SK-N-SH treated with all-trans-retinoic acid at 6 μM for 48 hours (cell line): Measurements from ENCODE around the gene ELAC2.

ENCODE experiments used
- ATAC-seq: fragments of 200-7000 bp; cut with Tn5 transposase; 3 replicates; pipeline ENCODE4 v1.9.1; 2020; ENCODE audit warnings: mild to moderate bottlenecking, moderate library complexity
- ARNTL ChIP-seq: fragments of 450-650 bp; formaldehyde crosslinking; IDR thresholded peaks from 2 replicates; pipeline ENCODE4 v1.5.0; 2020; ENCODE audit warnings: low read depth, mild to moderate bottlenecking, moderate library complexity, borderline replicate concordance
- BACH2 ChIP-seq: fragments of 250-450 bp; sonication (Bioruptor Pico); IDR thresholded peaks from 2 replicates; pipeline ENCODE4 v1.9.0; 2021; ENCODE audit warnings: mild to moderate bottlenecking, borderline replicate concordance
- CREB5 ChIP-seq: fragments of 250-450 bp; sonication (Bioruptor Pico); IDR thresholded peaks from 2 replicates; pipeline ENCODE4 v1.5.1; 2020; ENCODE audit warnings: low read depth, mild to moderate bottlenecking, moderate library complexity
- CSDC2 ChIP-seq: fragments of 250-450 bp; sonication (Bioruptor Pico); IDR thresholded peaks from 2 replicates; pipeline ENCODE4 v1.5.0; 2020; ENCODE audit warnings: mild to moderate bottlenecking, moderate library complexity
- ESRRG ChIP-seq: fragments of 250-450 bp; sonication (Bioruptor Pico); IDR thresholded peaks from 2 replicates; pipeline ENCODE4 v1.6.1; 2021; ENCODE audit warnings: mild to moderate bottlenecking
- GLIS3 ChIP-seq: fragments of 250-450 bp; sonication (Bioruptor Pico); IDR thresholded peaks from 2 replicates; pipeline ENCODE4 v1.5.0; 2020; ENCODE audit warnings: mild to moderate bottlenecking, moderate library complexity
- ISL1 ChIP-seq: fragments of 250-450 bp; sonication (Bioruptor Pico); IDR thresholded peaks from 2 replicates; pipeline ENCODE4 v2.1.2; 2022; ENCODE audit warnings: mild to moderate bottlenecking, moderate library complexity
- OSR1 ChIP-seq: fragments of 250-450 bp; sonication (Bioruptor Pico); IDR thresholded peaks from 2 replicates; pipeline ENCODE4 v1.8.0; 2022; ENCODE audit warnings: moderate library complexity, mild to moderate bottlenecking, inconsistent platforms
- POU6F1 ChIP-seq: fragments of 250-450 bp; sonication (Bioruptor Pico); IDR thresholded peaks from 2 replicates; pipeline ENCODE4 v1.8.0; 2021; ENCODE audit warnings: low read depth, mild to moderate bottlenecking, moderate library complexity, borderline replicate concordance
- PPARA ChIP-seq: fragments of 250-450 bp; sonication (Bioruptor Pico); IDR thresholded peaks from 2 replicates; pipeline ENCODE4 v1.5.0; 2020; ENCODE audit warnings: mild to moderate bottlenecking, borderline replicate concordance
- RARB ChIP-seq: fragments of 250-450 bp; sonication (Bioruptor Pico); IDR thresholded peaks from 2 replicates; pipeline ENCODE4 v1.8.0; 2021; ENCODE audit warnings: mild to moderate bottlenecking, moderate library complexity
- SNAI2 ChIP-seq: fragments of 250-450 bp; sonication (Bioruptor Pico); IDR thresholded peaks from 2 replicates; pipeline ENCODE4 v1.5.0; 2020; ENCODE audit warnings: mild to moderate bottlenecking, moderate library complexity
- TCF4 ChIP-seq: fragments of 250-450 bp; sonication (Bioruptor Pico); IDR thresholded peaks from 2 replicates; pipeline ENCODE4 v1.8.0; 2021; ENCODE audit warnings: mild to moderate bottlenecking, moderate library complexity, borderline replicate concordance
- TOX ChIP-seq: fragments of 250-450 bp; sonication (Bioruptor Pico); IDR thresholded peaks from 2 replicates; pipeline ENCODE4 v1.8.0; 2021; ENCODE audit warnings: mild to moderate bottlenecking, moderate library complexity, borderline replicate concordance
- TSHZ2 ChIP-seq: fragments of 250-450 bp; sonication (Bioruptor Pico); IDR thresholded peaks from 2 replicates; pipeline ENCODE4 v1.5.0; 2020; ENCODE audit warnings: mild to moderate bottlenecking, moderate library complexity
- ZC3H10 ChIP-seq: fragments of 250-450 bp; sonication (Bioruptor Pico); IDR thresholded peaks from 2 replicates; pipeline ENCODE4 v1.5.1; 2021; ENCODE audit warnings: mild to moderate bottlenecking, moderate library complexity
- ZFP3 ChIP-seq: fragments of 250-450 bp; sonication (Bioruptor Pico); IDR thresholded peaks from 2 replicates; pipeline ENCODE4 v1.5.0; 2020; ENCODE audit warnings: mild to moderate bottlenecking, moderate library complexity
- ZFP30 ChIP-seq: fragments of 450-650 bp; formaldehyde crosslinking; IDR thresholded peaks from 2 replicates; pipeline ENCODE4 v1.5.0; 2022; ENCODE audit warnings: mild to moderate bottlenecking, moderate library complexity
- ZNF565 ChIP-seq: fragments of 450-650 bp; formaldehyde crosslinking; conservative IDR thresholded peaks from 2 replicates; pipeline ENCODE4 v1.5.0; 2020; ENCODE audit warnings: low read depth, mild to moderate bottlenecking, moderate library complexity
- ZNF8 ChIP-seq: fragments of 450-650 bp; formaldehyde crosslinking; IDR thresholded peaks from 2 replicates; pipeline ENCODE4 v1.5.0; 2020; ENCODE audit warnings: mild to moderate bottlenecking, moderate library complexity
- TF ChIP-seq, protein P1 (sequence below): fragments of 250-450 bp; sonication (Bioruptor Pico); IDR thresholded peaks from 2 replicates; pipeline ENCODE4 v1.5.1; 2021; ENCODE audit warnings: mild to moderate bottlenecking, moderate library complexity
- TF ChIP-seq, protein P2 (sequence below): fragments of 250-450 bp; sonication (Bioruptor Pico); IDR thresholded peaks from 2 replicates; pipeline ENCODE4 v1.8.0; 2020; ENCODE audit warnings: mild to moderate bottlenecking, moderate library complexity, borderline replicate concordance

ELAC2 gene

DNA sequence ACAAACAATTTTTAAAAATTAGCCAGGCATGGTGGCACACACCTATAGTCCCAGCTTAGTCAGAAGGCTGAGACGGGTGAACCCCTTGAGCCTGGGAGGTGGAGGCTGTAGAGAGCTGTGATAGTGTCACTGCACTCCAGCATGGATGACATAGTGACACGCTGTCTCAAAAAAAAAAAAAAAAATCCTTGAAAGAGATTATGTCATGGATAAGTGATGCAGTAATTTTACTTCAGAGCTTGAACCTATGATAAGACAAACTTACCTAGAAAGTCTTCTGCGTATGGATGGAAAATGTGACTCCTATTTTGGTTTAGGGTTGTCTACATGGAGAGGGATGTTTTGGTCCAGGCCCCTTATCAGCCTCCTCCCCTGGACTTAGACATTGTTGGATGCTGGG lies 51.8 kb downstream of the ELAC2 start:
- TF ChIP-seq TSHZ2 (CRISPR knock-in tag): no peak
- TF ChIP-seq, protein P1, sequence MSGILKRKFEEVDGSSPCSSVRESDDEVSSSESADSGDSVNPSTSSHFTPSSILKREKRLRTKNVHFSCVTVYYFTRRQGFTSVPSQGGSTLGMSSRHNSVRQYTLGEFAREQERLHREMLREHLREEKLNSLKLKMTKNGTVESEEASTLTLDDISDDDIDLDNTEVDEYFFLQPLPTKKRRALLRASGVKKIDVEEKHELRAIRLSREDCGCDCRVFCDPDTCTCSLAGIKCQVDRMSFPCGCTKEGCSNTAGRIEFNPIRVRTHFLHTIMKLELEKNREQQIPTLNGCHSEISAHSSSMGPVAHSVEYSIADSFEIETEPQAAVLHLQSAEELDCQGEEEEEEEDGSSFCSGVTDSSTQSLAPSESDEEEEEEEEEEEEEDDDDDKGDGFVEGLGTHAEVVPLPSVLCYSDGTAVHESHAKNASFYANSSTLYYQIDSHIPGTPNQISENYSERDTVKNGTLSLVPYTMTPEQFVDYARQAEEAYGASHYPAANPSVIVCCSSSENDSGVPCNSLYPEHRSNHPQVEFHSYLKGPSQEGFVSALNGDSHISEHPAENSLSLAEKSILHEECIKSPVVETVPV (CRISPR knock-in tag): no peak
- no peak for TF ChIP-seq SNAI2 (CRISPR knock-in tag)
- TF ChIP-seq POU6F1 (CRISPR knock-in tag): no peak
- TF ChIP-seq RARB (CRISPR knock-in tag): no peak
- TF ChIP-seq ESRRG (CRISPR knock-in tag): no peak
- TF ChIP-seq ZFP30 (CRISPR knock-in tag): no peak
- TF ChIP-seq GLIS3 (CRISPR knock-in tag): no peak
- ATAC-seq: no peak

DNA sequence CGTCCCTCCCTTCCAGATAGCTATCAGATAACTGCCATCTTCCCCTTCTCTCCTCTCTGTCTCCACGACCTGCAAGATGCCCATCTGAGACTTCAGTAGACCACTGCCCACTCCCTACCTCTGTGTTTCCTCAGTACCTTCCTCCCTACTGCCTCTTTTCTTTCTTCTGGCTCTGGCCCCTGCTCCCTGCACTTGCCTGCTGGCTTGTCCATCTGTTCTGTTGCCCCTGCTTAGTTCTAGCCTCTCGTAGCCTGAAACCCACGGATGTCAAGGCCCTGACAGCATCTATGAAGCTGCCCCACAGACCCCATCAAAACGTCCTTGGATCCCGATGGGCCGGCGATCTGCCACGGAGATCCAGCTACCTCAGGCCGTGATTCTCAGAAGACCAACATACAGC lies 53.0 kb downstream of the ELAC2 start:
- TF ChIP-seq ZC3H10 (CRISPR knock-in tag): no peak
- TF ChIP-seq, protein P2, sequence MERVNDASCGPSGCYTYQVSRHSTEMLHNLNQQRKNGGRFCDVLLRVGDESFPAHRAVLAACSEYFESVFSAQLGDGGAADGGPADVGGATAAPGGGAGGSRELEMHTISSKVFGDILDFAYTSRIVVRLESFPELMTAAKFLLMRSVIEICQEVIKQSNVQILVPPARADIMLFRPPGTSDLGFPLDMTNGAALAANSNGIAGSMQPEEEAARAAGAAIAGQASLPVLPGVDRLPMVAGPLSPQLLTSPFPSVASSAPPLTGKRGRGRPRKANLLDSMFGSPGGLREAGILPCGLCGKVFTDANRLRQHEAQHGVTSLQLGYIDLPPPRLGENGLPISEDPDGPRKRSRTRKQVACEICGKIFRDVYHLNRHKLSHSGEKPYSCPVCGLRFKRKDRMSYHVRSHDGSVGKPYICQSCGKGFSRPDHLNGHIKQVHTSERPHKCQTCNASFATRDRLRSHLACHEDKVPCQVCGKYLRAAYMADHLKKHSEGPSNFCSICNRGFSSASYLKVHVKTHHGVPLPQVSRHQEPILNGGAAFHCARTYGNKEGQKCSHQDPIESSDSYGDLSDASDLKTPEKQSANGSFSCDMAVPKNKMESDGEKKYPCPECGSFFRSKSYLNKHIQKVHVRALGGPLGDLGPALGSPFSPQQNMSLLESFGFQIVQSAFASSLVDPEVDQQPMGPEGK: no peak
- TF ChIP-seq, protein P1 (CRISPR knock-in tag): no peak
- TF ChIP-seq CREB5 (CRISPR knock-in tag): no peak
- TF ChIP-seq ZNF565 (CRISPR knock-in tag): no peak
- TF ChIP-seq ZFP30 (CRISPR knock-in tag): no peak
- TF ChIP-seq GLIS3 (CRISPR knock-in tag): no peak
- TF ChIP-seq RARB (CRISPR knock-in tag): no peak
- TF ChIP-seq PPARA (CRISPR knock-in tag): no peak
- no peak for TF ChIP-seq ARNTL
- no peak for TF ChIP-seq SNAI2 (CRISPR knock-in tag)
- TF ChIP-seq ZNF8: no peak
- no peak for TF ChIP-seq BACH2
- TF ChIP-seq ZFP3: no peak
- no peak for TF ChIP-seq ISL1 (CRISPR knock-in tag)
- TF ChIP-seq OSR1 (CRISPR knock-in tag): no peak
- no peak for ATAC-seq

GRCh38 chr17:12964162-12964561 lies 53.7 kb downstream of the ELAC2 start:
- no peak for ATAC-seq
- TF ChIP-seq ESRRG (CRISPR knock-in tag) (no peak), TOX (CRISPR knock-in tag) (no peak), ISL1 (CRISPR knock-in tag) (no peak), GLIS3 (CRISPR knock-in tag) (no peak), CSDC2 (CRISPR knock-in tag) (no peak), TCF4 (no peak), ZFP3 (no peak), BACH2 (no peak)
